Muscle of leg (tissue), 11 donors: ENCODE results near the gene ATP2B2. TPM values are rescaled to one million over a fixed set of nuclear protein-coding genes. Genes with fewer than 3 reads are reported as not detected.

Source experiments
- DNase-seq: peaks from one replicate; pipeline ENCODE4 v3.0.0; 2013
- H3K27ac ChIP-seq: one replicate; pipeline ENCODE4 v1.5.1; 2013; ENCODE audit warnings: mild to moderate bottlenecking, low read length, control low read depth
- H3K27me3 ChIP-seq: one replicate; pipeline ENCODE4 v1.6.1; 2013; ENCODE audit warnings: low read length; ENCODE audit not compliant: control insufficient read depth, insufficient read depth
- H3K36me3 ChIP-seq: one replicate; pipeline ENCODE4 v1.6.1; 2013; ENCODE audit warnings: low read length; ENCODE audit not compliant: control insufficient read depth, insufficient read depth
- H3K4me1 ChIP-seq: one replicate; pipeline ENCODE4 v1.6.1; 2013; ENCODE audit warnings: low read length; ENCODE audit not compliant: control insufficient read depth, insufficient read depth
- H3K4me3 ChIP-seq: one replicate; pipeline ENCODE4 v1.5.1; 2013; ENCODE audit warnings: low read length, control low read depth
- H3K9me3 ChIP-seq: replicated peaks from 2 replicates; pipeline ENCODE4 v1.6.1; 2013; ENCODE audit warnings: low read depth, low read length; ENCODE audit not compliant: control insufficient read depth
- WGBS: methylation state at CpG from one replicate; pipeline ENCODE4 v1.1.5; 2013; ENCODE audit warnings: missing lambda C conversion rate; ENCODE audit not compliant: insufficient coverage; 5-methylcytosine and 5-hydroxymethylcytosine counted together
- polyA plus RNA-seq, 8 donors: library from polyadenylated mRNA; unstranded; fragments of 120-200 nt; gene quantifications; one replicate each; pipeline versions ENCODE4 v1.2.1 to v1.2.3, GENCODE V29; 2013; ENCODE audit warnings: inconsistent platforms in 1 of 8, low replicate concordance in 1 of 8; ENCODE audit not compliant: insufficient read length in 8 of 8, insufficient read depth in 1 of 8
- total RNA-seq: library from RNA; stranded (reverse); fragments of 120-200 nt; gene quantifications from one replicate; pipeline ENCODE4 v1.2.4, GENCODE V29; 2013

ATP2B2 gene
- total and polyA plus RNA-seq, 9 donors: 0.39 to 6.9 (median 3.6) TPM

DNA sequence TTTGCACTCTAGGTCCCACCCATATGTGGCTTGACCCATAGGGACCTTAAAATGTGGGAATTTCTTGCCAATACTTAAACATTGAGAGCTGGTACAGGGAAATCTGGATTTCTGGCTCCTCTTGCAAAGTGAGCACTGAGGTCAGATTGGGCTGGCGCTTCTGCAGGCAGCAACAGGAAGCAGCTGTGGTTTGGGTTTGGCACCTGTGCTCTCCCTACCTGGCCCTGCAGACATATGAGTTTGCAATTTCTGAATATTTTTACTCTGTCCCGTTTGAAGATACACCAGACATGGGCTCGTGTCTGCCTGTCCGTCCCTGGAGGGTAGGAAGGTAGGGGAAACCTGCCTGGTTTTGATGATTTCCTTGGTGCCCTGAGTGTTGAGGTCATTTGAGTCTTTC, 109.7 kb downstream of the ATP2B2 start:
- DNase-seq: no peak
- 100% methylated on average over 1 of the region's 4 CpGs for WGBS
- Histone ChIP-seq H3K36me3 (no peaks in the 10 kb centered on the region), H3K4me1 (no peaks in the 10 kb centered on the region), H3K27ac (no peak overlapping the region), H3K9me3 (no peaks in the 10 kb centered on the region), H3K27me3 (peaks cover 2% of the 10 kb centered on the region), H3K4me3 (no peak overlapping the region)

DNA sequence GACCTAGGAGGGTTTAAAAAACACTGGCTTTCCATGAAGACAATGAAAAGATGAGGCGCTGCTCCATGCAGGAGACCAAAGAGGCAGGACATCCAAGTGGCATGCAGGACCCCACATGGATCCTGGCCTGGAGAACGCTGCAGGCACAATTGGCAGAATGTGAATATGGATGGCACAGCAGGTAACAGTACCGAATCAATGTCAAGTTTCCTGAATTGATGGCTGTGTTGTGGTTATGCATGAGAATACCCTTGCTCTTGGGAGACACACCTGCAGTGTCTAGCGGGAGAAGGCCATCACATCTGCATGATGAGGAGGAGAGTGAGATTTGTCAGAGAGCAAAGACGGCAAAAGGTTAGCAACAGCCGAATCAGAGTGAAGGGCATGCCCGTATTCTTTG, 110.2 kb downstream of the ATP2B2 start:
- no peaks in the 10 kb centered on the region for H3K36me3 ChIP-seq
- 53% methylated on average over 5 of the region's 7 CpGs for WGBS
- no peak for DNase-seq

DNA sequence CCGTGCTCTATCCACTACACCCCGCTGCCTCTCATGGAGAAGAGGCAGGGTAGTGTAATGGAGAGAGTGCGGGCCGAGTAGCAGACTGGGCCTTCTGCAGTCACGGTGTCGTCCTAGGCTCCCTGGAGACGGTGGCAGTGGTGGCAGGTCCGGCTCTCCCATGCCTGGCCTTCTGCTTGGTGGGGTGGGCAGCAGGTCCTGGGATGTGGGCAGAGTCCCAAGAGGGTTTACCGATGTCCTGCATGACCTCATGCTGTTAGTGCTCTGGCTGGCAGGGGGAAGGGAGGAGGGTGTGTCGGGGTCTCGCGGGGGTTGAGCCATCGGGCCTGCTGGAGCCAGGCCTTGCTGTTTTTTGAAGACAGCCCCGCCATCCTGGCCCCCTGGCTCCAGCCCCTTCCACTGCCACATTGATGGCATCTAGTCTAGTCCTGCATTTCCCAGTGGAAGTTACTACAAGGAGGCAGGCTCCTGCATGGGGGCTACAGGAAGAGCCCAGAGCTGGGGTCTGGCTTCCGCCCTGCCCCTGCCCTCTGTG, 110.8 kb downstream of the ATP2B2 start:
- WGBS: 82% methylated on average over 13 of the region's 15 CpGs
- Histone ChIP-seq H3K36me3 (no peaks in the 10 kb centered on the region), H3K27ac (no peak overlapping the region), H3K4me3 (no peak overlapping the region), H3K4me1 (no peaks in the 10 kb centered on the region), H3K27me3 (peaks cover 2% of the 10 kb centered on the region), H3K9me3 (peaks cover 4% of the 10 kb centered on the region)
- no peak for DNase-seq

More for the DNA sequence above, 110.2 kb downstream of the ATP2B2 start:
- H3K27ac ChIP-seq: no peak overlapping the region
- H3K4me3 ChIP-seq: no peak overlapping the region
- no peaks in the 10 kb centered on the region for H3K9me3 ChIP-seq
- H3K27me3 ChIP-seq: peaks cover 2% of the 10 kb centered on the region
- no peaks in the 10 kb centered on the region for H3K4me1 ChIP-seq

DNA sequence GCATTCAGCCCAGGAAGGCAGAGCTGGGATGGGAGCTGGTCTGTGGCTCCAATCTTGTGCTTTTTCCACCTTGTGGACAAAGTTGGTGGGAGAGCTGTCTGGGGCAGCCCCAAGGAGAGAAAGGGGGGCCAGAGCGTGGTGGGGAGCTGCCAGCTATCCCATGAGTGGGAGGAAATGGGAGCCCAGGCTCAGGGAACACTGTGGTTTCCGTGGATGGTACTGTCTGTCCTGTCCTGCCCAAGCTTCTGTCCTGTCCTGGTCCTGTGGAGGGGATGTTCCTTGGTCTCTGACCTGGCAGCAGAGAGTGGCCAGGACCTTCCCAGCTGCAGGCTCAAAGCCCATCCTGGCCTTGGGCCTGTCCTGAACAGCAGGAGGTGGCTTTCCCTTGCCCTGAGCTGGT, 111.9 kb downstream of the ATP2B2 start:
- Histone ChIP-seq H3K27ac (no peak overlapping the region), H3K36me3 (no peaks in the 10 kb centered on the region), H3K4me3 (no peak overlapping the region), H3K27me3 (peaks cover 2% of the 10 kb centered on the region), H3K4me1 (no peaks in the 10 kb centered on the region), H3K9me3 (peaks cover 13% of the 10 kb centered on the region)
- no peak for DNase-seq
- 60% methylated on average over 2 of the region's 2 CpGs for WGBS

DNA sequence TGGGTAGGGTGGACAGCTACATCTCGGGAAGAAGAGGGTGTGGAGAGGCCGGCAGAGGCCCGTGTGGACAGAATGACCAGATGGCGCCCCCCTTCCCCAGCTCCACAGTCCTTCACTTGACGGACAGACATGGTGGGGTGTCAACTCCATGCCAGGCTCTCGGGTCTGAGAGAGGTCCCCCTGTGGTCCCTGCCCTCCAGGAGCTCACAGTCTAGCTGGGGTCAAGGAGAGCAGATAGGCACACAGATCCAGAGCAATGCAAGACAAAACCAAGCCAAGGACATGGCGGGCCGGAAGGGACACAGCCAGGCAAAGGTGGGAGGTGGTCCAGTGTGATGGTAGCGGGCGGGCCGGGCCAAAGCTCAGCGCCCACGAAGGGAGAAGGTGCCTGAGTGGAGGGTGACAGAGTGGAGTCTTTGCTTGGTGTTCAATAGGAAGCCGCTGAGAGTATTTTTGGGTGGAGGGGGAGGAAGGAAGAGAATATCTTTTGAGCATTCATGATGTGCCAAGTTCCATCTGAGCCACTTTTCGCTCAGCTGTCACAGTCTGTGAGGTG, 112.4 kb downstream of the ATP2B2 start:
- no peaks in the 10 kb centered on the region for H3K36me3 ChIP-seq
- H3K4me3 ChIP-seq: no peak overlapping the region
- peaks cover 18% of the 10 kb centered on the region for H3K9me3 ChIP-seq
- 86% methylated on average over 9 of the region's 15 CpGs for WGBS
- H3K27me3 ChIP-seq: peaks cover 2% of the 10 kb centered on the region
- H3K27ac ChIP-seq: no peak overlapping the region
- no peak for DNase-seq
- no peaks in the 10 kb centered on the region for H3K4me1 ChIP-seq

DNA sequence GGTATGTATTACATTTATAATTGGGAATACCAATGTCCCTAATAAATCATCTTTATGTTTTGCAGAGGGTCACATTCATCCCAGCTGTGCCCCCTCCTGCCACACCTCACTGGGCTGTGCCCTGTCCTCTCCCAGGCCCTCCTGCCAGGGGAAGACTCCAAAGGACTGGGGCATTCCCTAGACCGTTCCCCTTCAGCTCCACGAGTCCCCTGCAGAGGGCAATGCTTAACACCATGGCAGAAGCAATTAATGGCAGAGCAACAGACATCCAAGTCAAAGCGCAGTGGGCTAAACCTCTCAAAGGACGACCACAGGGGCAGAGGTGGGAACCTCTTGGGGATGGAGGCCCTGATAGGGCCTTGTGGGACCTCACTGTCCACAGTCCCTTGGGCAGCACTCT, 113.1 kb downstream of the ATP2B2 start:
- 59% methylated on average over 4 of the region's 4 CpGs for WGBS
- Histone ChIP-seq H3K27me3 (peaks cover 2% of the 10 kb centered on the region), H3K27ac (no peak overlapping the region), H3K4me3 (no peak overlapping the region), H3K36me3 (no peaks in the 10 kb centered on the region), H3K9me3 (peaks cover 26% of the 10 kb centered on the region), H3K4me1 (no peaks in the 10 kb centered on the region)
- DNase-seq: no peak

DNA sequence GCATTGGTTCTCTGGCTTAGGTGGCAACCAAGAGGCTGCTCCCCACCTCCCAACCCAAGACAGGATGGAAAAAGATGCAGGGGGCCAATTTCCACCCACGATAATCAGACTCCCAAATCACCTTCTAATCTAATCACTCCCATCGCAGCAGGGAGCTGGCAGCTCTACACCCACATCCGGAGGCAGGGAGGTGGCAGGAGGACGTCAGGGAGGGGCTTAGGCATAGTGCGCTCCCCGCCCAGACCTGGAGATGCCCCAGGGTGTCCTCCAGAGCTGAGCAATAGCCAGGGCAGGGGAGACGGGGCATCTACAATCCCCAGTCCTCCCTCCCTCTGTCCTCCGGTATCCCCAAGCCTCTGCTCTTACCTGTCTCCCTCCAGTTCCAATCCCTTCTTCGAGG, 114.0 kb downstream of the ATP2B2 start:
- peaks cover 34% of the 10 kb centered on the region for H3K9me3 ChIP-seq
- peaks cover 2% of the 10 kb centered on the region for H3K27me3 ChIP-seq
- no peak for DNase-seq
- 81% methylated on average over 7 of the region's 9 CpGs for WGBS
- no peaks in the 10 kb centered on the region for H3K4me1 ChIP-seq
- H3K27ac ChIP-seq: no peak overlapping the region
- no peaks in the 10 kb centered on the region for H3K36me3 ChIP-seq
- no peak overlapping the region for H3K4me3 ChIP-seq

DNA sequence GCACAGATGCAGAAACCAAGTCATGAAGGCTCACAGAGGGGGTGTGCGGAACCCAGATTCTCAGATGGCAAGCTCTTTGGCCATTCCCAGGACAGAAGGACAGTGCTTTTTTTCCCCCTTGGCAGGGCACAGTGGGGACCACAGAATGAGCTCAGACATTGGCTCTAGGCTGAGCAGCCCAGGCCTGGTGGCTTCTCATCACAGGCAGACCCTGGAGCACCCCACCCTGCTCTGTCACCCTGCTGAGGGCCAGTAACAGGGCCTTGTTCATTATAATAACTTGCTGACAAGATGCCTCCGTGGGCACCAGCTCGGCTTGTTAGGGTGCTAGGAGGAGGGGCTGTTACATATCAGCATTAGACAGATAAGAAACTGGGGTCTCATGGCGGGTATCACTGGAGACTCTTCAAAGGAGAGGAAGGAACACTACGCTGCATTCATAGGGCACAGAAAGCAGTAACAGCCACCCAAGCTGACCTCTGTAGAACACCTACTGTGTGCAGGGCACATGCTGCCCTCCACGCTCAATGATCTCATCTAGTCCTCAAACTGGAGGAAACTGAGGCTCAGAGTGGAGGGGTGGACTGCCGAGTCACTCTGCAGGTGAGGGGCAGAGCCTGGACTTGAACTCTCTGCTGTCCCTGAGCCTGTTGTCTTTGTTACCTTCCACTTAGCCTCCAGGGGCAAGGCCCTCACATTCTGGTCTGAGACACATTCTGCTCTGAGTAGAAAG, 114.6 kb downstream of the ATP2B2 start:
- Histone ChIP-seq H3K27ac (no peak overlapping the region), H3K9me3 (peaks cover 39% of the 10 kb centered on the region), H3K36me3 (no peaks in the 10 kb centered on the region), H3K4me3 (no peak overlapping the region), H3K27me3 (peaks cover 2% of the 10 kb centered on the region), H3K4me1 (no peaks in the 10 kb centered on the region)
- no peak for DNase-seq
- 80% methylated on average over 6 of the region's 7 CpGs for WGBS

DNA sequence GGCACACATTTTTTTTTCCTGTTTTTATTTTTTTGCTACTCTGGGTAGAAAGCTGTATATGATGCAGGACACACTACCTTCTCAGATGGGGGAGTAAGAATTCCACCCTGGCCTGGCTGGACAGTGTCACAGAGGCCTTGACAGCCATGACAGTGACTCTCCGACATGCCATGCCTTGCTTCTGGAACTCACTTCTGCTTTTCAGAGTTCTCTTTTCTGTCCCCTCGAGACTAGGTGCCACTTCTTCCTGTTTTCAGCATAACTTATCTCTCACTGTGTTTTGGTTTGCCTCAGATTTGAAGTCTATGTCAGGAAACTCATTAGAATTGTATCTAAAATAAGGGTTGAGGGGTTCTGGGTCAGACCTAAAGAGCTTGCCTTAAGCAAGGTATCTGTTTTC, 115.4 kb downstream of the ATP2B2 start:
- Histone ChIP-seq H3K36me3 (no peaks in the 10 kb centered on the region), H3K4me1 (no peaks in the 10 kb centered on the region), H3K27ac (no peak overlapping the region), H3K27me3 (peaks cover 2% of the 10 kb centered on the region), H3K4me3 (no peak overlapping the region), H3K9me3 (peaks cover 40% of the 10 kb centered on the region)
- 90% methylated on average over 1 of the region's 2 CpGs for WGBS
- DNase-seq: peak; percentile 37

DNA sequence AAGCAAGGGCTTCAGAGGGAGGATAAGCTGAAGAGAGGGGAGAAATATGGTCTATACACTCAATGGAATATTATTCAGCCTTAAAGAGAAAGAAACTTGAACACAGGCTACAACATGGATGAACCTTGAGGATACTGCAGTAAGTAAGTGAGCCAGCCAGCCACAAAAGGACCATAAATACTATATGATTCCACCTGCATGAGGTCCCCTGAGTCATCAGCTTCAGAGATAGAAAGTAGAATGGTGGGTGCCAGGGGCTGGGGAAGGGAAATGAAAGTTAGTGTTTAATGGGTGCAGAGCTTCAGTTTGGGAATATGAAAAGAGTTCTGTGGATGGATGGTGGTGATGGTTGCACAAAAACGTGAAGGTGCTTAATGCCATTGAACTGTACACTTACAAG, 116.0 kb downstream of the ATP2B2 start:
- WGBS: no CpG with 5 or more reads among the region's 1 CpG
- Histone ChIP-seq H3K36me3 (no peaks in the 10 kb centered on the region), H3K9me3 (peaks cover 40% of the 10 kb centered on the region), H3K27ac (no peak overlapping the region), H3K4me1 (no peaks in the 10 kb centered on the region), H3K27me3 (peaks cover 2% of the 10 kb centered on the region), H3K4me3 (no peak overlapping the region)
- DNase-seq: no peak
